Activated CD8-positive, alpha-beta memory T cell treated with anti-CD3 and anti-CD28 coated beads for 1 hour (primary cell): ENCODE measurements around the gene TBC1D20.
A peak's percentile ranks its signal among the peaks of the same experiment; 100 is the strongest.
"Not testable (repeated sequence)": the region's sequence is repeated elsewhere in the genome, so short reads cannot be mapped to it uniquely, and the experiment has no call there.

Experiments
- DNase-seq, 2 donors: peaks; one replicate each; pipeline ENCODE4 v3.0.0-alpha.2; 2020; ENCODE audit warnings: low read depth in 1 of 2; ENCODE audit errors: extremely low read depth in 1 of 2

The TBC1D20 gene

DNA sequence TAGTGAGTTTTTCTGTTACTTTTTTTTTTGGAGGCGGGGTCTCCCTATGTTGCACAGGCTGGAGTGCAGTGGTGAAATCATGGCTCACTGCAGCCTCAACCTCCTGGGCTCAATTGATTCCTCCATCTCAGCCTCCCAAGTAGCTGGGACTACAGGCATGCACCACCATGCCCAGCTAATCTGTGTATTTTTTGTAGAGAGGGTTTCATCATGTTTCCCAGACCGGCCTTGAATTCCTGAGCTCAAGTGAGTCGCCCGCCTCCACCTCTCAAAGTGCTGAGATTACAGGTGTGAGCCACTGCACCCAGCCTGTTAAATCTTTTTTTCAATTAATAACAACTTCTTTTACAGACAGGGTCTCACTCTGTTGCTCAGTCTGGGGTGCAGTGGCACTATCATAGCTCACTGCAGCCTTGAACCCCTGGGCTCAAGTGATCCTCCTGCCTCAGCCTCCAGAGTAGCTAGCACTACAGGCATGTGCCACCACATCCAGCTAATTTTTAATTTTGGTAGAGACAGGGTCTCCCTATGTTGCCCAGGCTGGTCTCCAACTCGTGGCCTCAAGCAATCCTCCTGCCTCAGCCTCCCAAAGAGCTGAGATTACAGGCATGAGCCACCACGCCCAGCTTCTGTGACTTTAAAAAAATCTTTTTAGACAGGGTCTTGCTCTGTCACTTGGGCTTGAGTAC lies 14.4 kb upstream of the TBC1D20 start:
- DNase-seq: not testable (repeated sequence)

DNA sequence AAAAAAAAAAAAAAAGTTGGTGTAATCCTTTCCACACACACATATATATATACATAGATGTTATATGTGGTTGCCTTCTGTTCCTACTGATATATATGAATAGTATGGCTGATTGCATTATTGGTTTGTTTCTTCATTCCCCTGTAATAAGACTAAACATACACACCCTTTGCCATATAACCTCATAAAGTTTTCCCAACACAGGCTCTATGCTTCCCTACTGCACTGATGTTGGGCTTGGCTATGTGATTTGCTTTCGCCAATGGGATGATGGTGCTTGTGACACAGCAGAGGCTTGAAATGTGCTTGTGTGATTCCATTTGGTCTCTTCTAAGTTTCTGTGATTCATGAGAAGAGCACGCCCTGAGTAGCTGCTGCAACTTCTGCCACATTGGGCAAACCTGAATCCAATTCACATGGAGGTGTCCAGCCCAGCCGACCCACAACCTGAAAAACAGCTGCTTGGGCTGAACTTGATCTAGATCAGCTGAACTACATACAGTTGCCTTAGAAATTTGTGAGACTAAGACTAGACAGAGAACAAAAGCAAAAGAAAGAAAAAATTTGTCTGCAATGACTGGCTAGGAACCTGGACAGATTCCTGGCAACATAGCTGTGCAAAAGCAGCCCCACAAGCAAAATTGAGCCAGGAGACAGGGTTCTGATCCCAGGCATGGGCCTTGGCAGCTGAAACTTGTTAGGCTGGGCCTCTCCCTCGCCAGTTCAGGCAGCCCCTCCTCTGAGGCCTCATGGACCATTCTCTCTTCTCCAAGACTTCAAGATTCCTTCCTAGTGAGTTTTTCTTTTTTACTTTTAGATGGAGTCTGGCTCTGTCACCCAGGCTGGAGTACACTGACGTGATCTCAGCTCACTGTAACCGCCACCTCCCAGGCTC lies 13.4 kb upstream of the TBC1D20 start:
- DNase-seq: no peak

- DNase-seq: no peak
Observed at GRCh38 chr20:474581-474980, 12.2 kb upstream of the TBC1D20 start.

DNA sequence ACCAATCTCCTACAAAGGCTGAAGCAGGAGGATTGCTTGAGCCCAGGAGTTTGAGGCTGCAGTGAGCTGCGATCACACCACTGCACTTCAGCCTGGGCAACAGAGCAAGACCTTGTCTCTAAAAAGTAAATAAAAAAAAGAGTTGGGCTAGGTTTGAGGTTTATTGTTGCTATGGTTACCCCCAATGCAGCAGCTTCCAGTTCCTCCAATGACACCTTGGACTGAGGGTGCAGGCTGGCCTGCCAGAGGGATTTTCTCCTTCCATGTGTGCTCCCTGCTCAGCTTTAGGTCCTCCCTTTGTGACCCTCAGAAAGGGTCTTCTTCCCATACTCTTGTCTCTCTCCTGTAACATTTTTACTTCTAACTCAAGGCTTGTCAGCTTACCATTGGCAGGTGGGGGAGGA lies 10.6 kb upstream of the TBC1D20 start:
- no peak for DNase-seq

GRCh38 chr20:472137-472846 lies 10.0 kb upstream of the TBC1D20 start:
- DNase-seq: no peak

GRCh38 chr20:469746-470490 lies 7.6 kb upstream of the TBC1D20 start:
- no peak for DNase-seq

GRCh38 chr20:467755-468154 lies 5.4 kb upstream of the TBC1D20 start:
- no peak for DNase-seq

- peak in 1 of 2 donors; percentile 28 for DNase-seq
Observed at GRCh38 chr20:461254-462198, 807 bp downstream of the TBC1D20 start.

- DNase-seq: no peak
Observed at GRCh38 chr20:460707-461106, 1.6 kb downstream of the TBC1D20 start.

DNA sequence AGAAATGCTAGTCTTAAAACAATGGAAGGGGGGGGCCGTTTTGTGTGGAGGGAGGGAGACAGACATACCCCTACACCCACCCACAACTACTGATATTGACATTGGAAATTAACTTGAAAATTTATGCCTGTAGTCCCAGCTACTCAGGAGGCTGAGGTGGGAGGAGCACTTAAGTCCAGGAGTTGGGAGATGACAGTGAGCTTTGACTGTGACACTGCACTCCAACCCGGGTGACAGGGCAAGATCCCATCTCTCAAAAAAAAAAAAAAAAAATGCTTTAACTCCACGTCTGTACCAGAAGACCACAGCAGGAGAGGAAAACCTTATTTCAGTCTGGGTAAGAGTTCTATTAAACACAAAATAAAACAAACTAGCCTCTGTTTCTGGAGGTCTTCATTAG lies 2.2 kb downstream of the TBC1D20 start:
- no peak for DNase-seq

- DNase-seq: no peak
Observed at GRCh38 chr20:458776-459175, 3.6 kb downstream of the TBC1D20 start.

- DNase-seq: no peak
Observed at GRCh38 chr20:454951-455350, 7.4 kb downstream of the TBC1D20 start.

DNA sequence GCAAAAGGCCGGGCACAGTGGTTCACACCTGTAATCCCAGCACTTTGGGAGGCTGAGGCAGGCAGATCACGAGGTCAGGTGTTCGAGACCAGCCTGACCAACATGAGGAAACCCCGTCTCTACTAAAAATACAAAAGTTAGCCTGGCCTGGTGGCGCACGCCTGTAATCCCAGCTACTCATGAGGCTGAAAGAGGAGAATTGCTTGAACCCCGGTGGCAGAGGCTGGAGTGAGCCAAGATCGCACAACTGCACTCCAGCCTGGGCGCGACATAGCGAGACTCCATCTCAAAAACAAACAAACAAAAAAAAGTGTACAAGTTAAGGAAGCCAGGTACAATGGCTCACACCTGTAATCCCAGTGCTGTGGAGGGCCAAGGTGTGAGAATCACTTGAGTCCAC lies 10.3 kb downstream of the TBC1D20 start:
- not testable (repeated sequence) for DNase-seq

- DNase-seq: no peak
Observed at GRCh38 chr20:445514-446336, 16.6 kb downstream of the TBC1D20 start.

- no peak for DNase-seq
Observed at GRCh38 chr20:444862-445426, 17.4 kb downstream of the TBC1D20 start.

DNA sequence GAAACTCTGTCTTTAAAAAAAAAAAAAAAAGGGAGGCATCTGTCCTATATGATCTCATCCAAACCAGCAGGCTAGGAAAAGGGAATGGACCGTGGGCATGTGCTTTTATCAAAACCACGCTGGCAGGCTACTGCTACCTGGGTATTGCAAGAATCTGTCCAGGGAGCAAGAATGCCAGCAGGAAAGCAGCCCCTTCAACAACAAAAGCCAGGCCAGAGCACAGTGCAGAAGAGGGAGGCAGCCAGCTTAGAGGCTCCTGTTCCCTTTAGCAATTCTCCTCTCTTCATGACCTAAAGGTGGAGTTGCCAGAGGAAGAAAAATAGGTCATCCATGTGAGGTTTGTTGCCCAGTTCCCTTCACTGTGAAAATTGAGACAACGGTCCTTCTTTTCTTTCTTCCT lies 18.2 kb downstream of the TBC1D20 start:
- no peak for DNase-seq

- DNase-seq: no peak
Observed at GRCh38 chr20:443223-443775, 19.0 kb downstream of the TBC1D20 start.

DNA sequence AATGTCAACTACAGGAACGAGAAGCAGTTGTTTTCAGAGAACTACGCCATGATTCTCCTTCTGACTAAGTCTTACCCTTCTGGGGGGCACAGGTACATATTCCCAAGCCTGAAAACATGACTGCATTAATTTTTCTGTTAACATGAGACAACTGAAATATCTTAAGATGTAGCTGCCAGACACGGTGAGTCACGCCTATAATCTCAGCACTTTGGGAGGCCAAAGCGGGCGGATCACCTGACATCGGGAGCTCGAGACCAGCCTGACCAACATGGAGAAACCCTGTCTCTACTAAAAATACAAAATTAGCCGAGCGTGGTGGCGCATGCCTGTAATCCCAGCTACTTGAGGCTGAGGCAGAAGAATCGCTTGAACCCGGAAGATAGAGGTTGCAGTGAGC lies 21.7 kb downstream of the TBC1D20 start:
- DNase-seq: no peak
